Cardiac septum (tissue), 1 donor: ENCODE measurements around the gene MUC6. TPM values are rescaled to one million over a fixed set of nuclear protein-coding genes. Genes with fewer than 3 reads are reported as not detected.
A peak's percentile ranks its signal among the peaks of the same experiment; 100 is the strongest.

Experiments used
- DNase-seq: peaks from one replicate; pipeline ENCODE4 v3.0.0-alpha.2; 2020; ENCODE audit warnings: low spot score
- intact Hi-C: fragments of 100-400 bp; cut with DNase I; formaldehyde crosslinking; loops from one replicate; pipeline ENCODE4 v1.14.0; 2022
- total RNA-seq: library from RNA; stranded (reverse); fragmentation: NEBNext Ultra II Directional; extraction: Animal tissue kit (Norgen Biotek cat#: 25700); gene quantifications from one replicate; pipeline ENCODE4 v1.2.1, GENCODE V29; 2021
- donor health status: DM: no; HTN: no; CAD: no.

The MUC6 gene
- total RNA-seq, 1 donor from 2014 or later = not detected

GRCh38 chr11:1055109-1055703 is 18.7 kb upstream of the MUC6 start:
- intact Hi-C loops = no loop called here
- DNase-seq = peak; percentile 57

GRCh38 chr11:1054143-1055108 is 17.9 kb upstream of the MUC6 start:
- intact Hi-C loops = loop anchor here (5.0 kb wide), 1 partner anchor 132 kb away; no protein-coding TSS in a partner anchor
- DNase-seq = peak; percentile 71

- peak; percentile 66 for DNase-seq
Observed at GRCh38 chr11:1053121-1053901, 16.8 kb upstream of the MUC6 start.

GRCh38 chr11:1052133-1053011 is 15.9 kb upstream of the MUC6 start:
- intact Hi-C loops = loop anchor here (5.0 kb wide), 1 partner anchor 130 kb away; no protein-coding TSS in a partner anchor
- peak; percentile 73 for DNase-seq

More at GRCh38 chr11:1053121-1053901, 16.8 kb upstream of the MUC6 start:
- intact Hi-C loops = loop anchor here (5.0 kb wide), 1 partner anchor 131 kb away; no protein-coding TSS in a partner anchor

- intact Hi-C loops = loop anchor here (2.0 to 5.0 kb wide), 2 partner anchors 129 to 203 kb away; no protein-coding TSS in a partner anchor
- DNase-seq = peak; percentile 65
Observed at GRCh38 chr11:1051356-1052132, 15.0 kb upstream of the MUC6 start.

- intact Hi-C loops = loop anchor here (2.0 to 5.0 kb wide), 2 partner anchors 128 to 202 kb away; no protein-coding TSS in a partner anchor
- peak; percentile 77 for DNase-seq
Observed at GRCh38 chr11:1050581-1051355, 14.2 kb upstream of the MUC6 start.

- peak; percentile 67 for DNase-seq
- intact Hi-C loops = loop anchor here (2.0 to 5.0 kb wide), 2 partner anchors 128 to 201 kb away; no protein-coding TSS in a partner anchor
Observed at GRCh38 chr11:1049911-1050580, 13.5 kb upstream of the MUC6 start.

GRCh38 chr11:1049431-1049891 is 12.9 kb upstream of the MUC6 start:
- intact Hi-C loops = no loop called here
- peak; percentile 49 for DNase-seq

GRCh38 chr11:1049071-1049405 is 12.5 kb upstream of the MUC6 start:
- intact Hi-C loops = no loop called here
- peak; percentile 41 for DNase-seq

- peak; percentile 44 for DNase-seq
- intact Hi-C loops = no loop called here
Observed at GRCh38 chr11:1048375-1049070, 12.0 kb upstream of the MUC6 start.

GRCh38 chr11:1047595-1048156 is 11.2 kb upstream of the MUC6 start:
- intact Hi-C loops = no loop called here
- DNase-seq = peak; percentile 33

- no peak for DNase-seq
- intact Hi-C loops = no loop called here
Observed at GRCh38 chr11:1044160-1044559, 7.6 kb upstream of the MUC6 start.

GRCh38 chr11:1043563-1044096 is 7.1 kb upstream of the MUC6 start:
- intact Hi-C loops = no loop called here

GRCh38 chr11:1042626-1043562 is 6.4 kb upstream of the MUC6 start:
- DNase-seq = no peak
- intact Hi-C loops = no loop called here

More at GRCh38 chr11:1043563-1044096, 7.1 kb upstream of the MUC6 start:
- DNase-seq = peak; percentile 39
